SK-N-SH treated with all-trans-retinoic acid at 6 μM for 48 hours (cell line): Measurements from ENCODE around the gene ACTL10.

ENCODE experiments used
- ATAC-seq: fragments of 200-7000 bp; cut with Tn5 transposase; 3 replicates; pipeline ENCODE4 v1.9.1; 2020; ENCODE audit warnings: mild to moderate bottlenecking, moderate library complexity
- ARNTL ChIP-seq: fragments of 450-650 bp; formaldehyde crosslinking; IDR thresholded peaks from 2 replicates; pipeline ENCODE4 v1.5.0; 2020; ENCODE audit warnings: low read depth, mild to moderate bottlenecking, moderate library complexity, borderline replicate concordance
- BACH2 ChIP-seq: fragments of 250-450 bp; sonication (Bioruptor Pico); IDR thresholded peaks from 2 replicates; pipeline ENCODE4 v1.9.0; 2021; ENCODE audit warnings: mild to moderate bottlenecking, borderline replicate concordance
- CREB5 ChIP-seq: fragments of 250-450 bp; sonication (Bioruptor Pico); IDR thresholded peaks from 2 replicates; pipeline ENCODE4 v1.5.1; 2020; ENCODE audit warnings: low read depth, mild to moderate bottlenecking, moderate library complexity
- CSDC2 ChIP-seq: fragments of 250-450 bp; sonication (Bioruptor Pico); IDR thresholded peaks from 2 replicates; pipeline ENCODE4 v1.5.0; 2020; ENCODE audit warnings: mild to moderate bottlenecking, moderate library complexity
- CSRNP3 ChIP-seq: fragments of 250-450 bp; sonication (Bioruptor Pico); IDR thresholded peaks from 2 replicates; pipeline ENCODE4 v1.5.1; 2021; ENCODE audit warnings: mild to moderate bottlenecking, moderate library complexity
- ESRRG ChIP-seq: fragments of 250-450 bp; sonication (Bioruptor Pico); IDR thresholded peaks from 2 replicates; pipeline ENCODE4 v1.6.1; 2021; ENCODE audit warnings: mild to moderate bottlenecking
- GLIS3 ChIP-seq: fragments of 250-450 bp; sonication (Bioruptor Pico); IDR thresholded peaks from 2 replicates; pipeline ENCODE4 v1.5.0; 2020; ENCODE audit warnings: mild to moderate bottlenecking, moderate library complexity
- ISL1 ChIP-seq: fragments of 250-450 bp; sonication (Bioruptor Pico); IDR thresholded peaks from 2 replicates; pipeline ENCODE4 v2.1.2; 2022; ENCODE audit warnings: mild to moderate bottlenecking, moderate library complexity
- OSR1 ChIP-seq: fragments of 250-450 bp; sonication (Bioruptor Pico); IDR thresholded peaks from 2 replicates; pipeline ENCODE4 v1.8.0; 2022; ENCODE audit warnings: moderate library complexity, mild to moderate bottlenecking, inconsistent platforms
- PATZ1 ChIP-seq: fragments of 250-450 bp; sonication (Bioruptor Pico); IDR thresholded peaks from 2 replicates; pipeline ENCODE4 v1.8.0; 2020; ENCODE audit warnings: mild to moderate bottlenecking, moderate library complexity, borderline replicate concordance
- POU6F1 ChIP-seq: fragments of 250-450 bp; sonication (Bioruptor Pico); IDR thresholded peaks from 2 replicates; pipeline ENCODE4 v1.8.0; 2021; ENCODE audit warnings: low read depth, mild to moderate bottlenecking, moderate library complexity, borderline replicate concordance
- PPARA ChIP-seq: fragments of 250-450 bp; sonication (Bioruptor Pico); IDR thresholded peaks from 2 replicates; pipeline ENCODE4 v1.5.0; 2020; ENCODE audit warnings: mild to moderate bottlenecking, borderline replicate concordance
- RARB ChIP-seq: fragments of 250-450 bp; sonication (Bioruptor Pico); IDR thresholded peaks from 2 replicates; pipeline ENCODE4 v1.8.0; 2021; ENCODE audit warnings: mild to moderate bottlenecking, moderate library complexity
- SNAI2 ChIP-seq: fragments of 250-450 bp; sonication (Bioruptor Pico); IDR thresholded peaks from 2 replicates; pipeline ENCODE4 v1.5.0; 2020; ENCODE audit warnings: mild to moderate bottlenecking, moderate library complexity
- TCF4 ChIP-seq: fragments of 250-450 bp; sonication (Bioruptor Pico); IDR thresholded peaks from 2 replicates; pipeline ENCODE4 v1.8.0; 2021; ENCODE audit warnings: mild to moderate bottlenecking, moderate library complexity, borderline replicate concordance
- TOX ChIP-seq: fragments of 250-450 bp; sonication (Bioruptor Pico); IDR thresholded peaks from 2 replicates; pipeline ENCODE4 v1.8.0; 2021; ENCODE audit warnings: mild to moderate bottlenecking, moderate library complexity, borderline replicate concordance
- TSHZ2 ChIP-seq: fragments of 250-450 bp; sonication (Bioruptor Pico); IDR thresholded peaks from 2 replicates; pipeline ENCODE4 v1.5.0; 2020; ENCODE audit warnings: mild to moderate bottlenecking, moderate library complexity
- ZC3H10 ChIP-seq: fragments of 250-450 bp; sonication (Bioruptor Pico); IDR thresholded peaks from 2 replicates; pipeline ENCODE4 v1.5.1; 2021; ENCODE audit warnings: mild to moderate bottlenecking, moderate library complexity
- ZFP3 ChIP-seq: fragments of 250-450 bp; sonication (Bioruptor Pico); IDR thresholded peaks from 2 replicates; pipeline ENCODE4 v1.5.0; 2020; ENCODE audit warnings: mild to moderate bottlenecking, moderate library complexity
- ZFP30 ChIP-seq: fragments of 450-650 bp; formaldehyde crosslinking; IDR thresholded peaks from 2 replicates; pipeline ENCODE4 v1.5.0; 2022; ENCODE audit warnings: mild to moderate bottlenecking, moderate library complexity
- ZNF565 ChIP-seq: fragments of 450-650 bp; formaldehyde crosslinking; conservative IDR thresholded peaks from 2 replicates; pipeline ENCODE4 v1.5.0; 2020; ENCODE audit warnings: low read depth, mild to moderate bottlenecking, moderate library complexity
- ZNF70 ChIP-seq: fragments of 450-650 bp; formaldehyde crosslinking; IDR thresholded peaks from 2 replicates; pipeline ENCODE4 v1.5.0; 2020; ENCODE audit warnings: mild to moderate bottlenecking, moderate library complexity
- ZNF8 ChIP-seq: fragments of 450-650 bp; formaldehyde crosslinking; IDR thresholded peaks from 2 replicates; pipeline ENCODE4 v1.5.0; 2020; ENCODE audit warnings: mild to moderate bottlenecking, moderate library complexity

The ACTL10 gene

GRCh38 chr20:33635341-33635740 lies 31.4 kb upstream of the ACTL10 start:
- no peak for ATAC-seq
- TF ChIP-seq GLIS3 (CRISPR knock-in tag) (no peak), ARNTL (CRISPR knock-in tag) (no peak), ZNF8 (no peak), RARB (no peak), TSHZ2 (no peak), BACH2 (CRISPR knock-in tag) (no peak), ISL1 (CRISPR knock-in tag) (no peak), ZFP3 (CRISPR knock-in tag) (no peak), PPARA (CRISPR knock-in tag) (no peak), POU6F1 (no peak), ESRRG (no peak), OSR1 (no peak), CREB5 (no peak), TCF4 (CRISPR knock-in tag) (no peak), ZNF70 (no peak)

- no peak for ATAC-seq
- TF ChIP-seq PPARA (CRISPR knock-in tag) (no peak), TOX (CRISPR knock-in tag) (no peak), POU6F1 (no peak), OSR1 (no peak), ZNF565 (CRISPR knock-in tag) (no peak), BACH2 (CRISPR knock-in tag) (no peak), CSRNP3 (CRISPR knock-in tag) (no peak), ZC3H10 (CRISPR knock-in tag) (no peak), ZNF8 (no peak), SNAI2 (CRISPR knock-in tag) (no peak), ISL1 (CRISPR knock-in tag) (no peak), CREB5 (no peak), PATZ1 (CRISPR knock-in tag) (no peak), RARB (no peak), ZFP3 (CRISPR knock-in tag) (no peak), CSDC2 (no peak), ESRRG (no peak), ZFP30 (CRISPR knock-in tag) (no peak), TCF4 (CRISPR knock-in tag) (no peak)
Measured at GRCh38 chr20:33636776-33637175, 30.0 kb upstream of the ACTL10 start.
